Skeletal muscle cell (primary cell): ENCODE data around the gene RAD51B.

ENCODE experiments used
- DNase-seq: peaks from one replicate; pipeline ENCODE4 v3.0.0-alpha.2; 2010; ENCODE audit warnings: low read depth
- H3K4me3 ChIP-seq: 2 replicates; pipeline ENCODE4 v1.5.1; 2011; ENCODE audit warnings: low read depth, mild to moderate bottlenecking, control low read depth, low read length, moderate library complexity

Gene RAD51B

DNA sequence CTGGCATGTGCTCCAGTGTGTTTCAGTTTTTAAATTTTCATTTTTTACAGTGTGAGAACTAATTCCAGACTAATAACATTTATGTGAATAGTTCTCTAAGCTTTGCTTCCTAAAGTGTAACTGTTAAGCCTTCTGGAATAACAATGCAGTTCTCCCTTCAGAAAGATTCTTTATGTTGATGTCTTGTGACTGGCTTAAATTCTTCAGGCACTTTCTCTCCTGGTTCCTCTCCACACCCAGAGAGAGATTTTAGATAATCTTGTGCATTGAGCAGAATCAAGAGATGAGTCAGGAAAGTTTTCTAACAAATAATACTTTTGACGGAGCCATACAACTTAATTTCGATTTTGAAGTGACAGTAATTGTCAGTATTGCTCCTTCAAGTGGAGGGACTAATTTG, 118.5 kb downstream of the RAD51B start:
- DNase-seq = no peak

DNA sequence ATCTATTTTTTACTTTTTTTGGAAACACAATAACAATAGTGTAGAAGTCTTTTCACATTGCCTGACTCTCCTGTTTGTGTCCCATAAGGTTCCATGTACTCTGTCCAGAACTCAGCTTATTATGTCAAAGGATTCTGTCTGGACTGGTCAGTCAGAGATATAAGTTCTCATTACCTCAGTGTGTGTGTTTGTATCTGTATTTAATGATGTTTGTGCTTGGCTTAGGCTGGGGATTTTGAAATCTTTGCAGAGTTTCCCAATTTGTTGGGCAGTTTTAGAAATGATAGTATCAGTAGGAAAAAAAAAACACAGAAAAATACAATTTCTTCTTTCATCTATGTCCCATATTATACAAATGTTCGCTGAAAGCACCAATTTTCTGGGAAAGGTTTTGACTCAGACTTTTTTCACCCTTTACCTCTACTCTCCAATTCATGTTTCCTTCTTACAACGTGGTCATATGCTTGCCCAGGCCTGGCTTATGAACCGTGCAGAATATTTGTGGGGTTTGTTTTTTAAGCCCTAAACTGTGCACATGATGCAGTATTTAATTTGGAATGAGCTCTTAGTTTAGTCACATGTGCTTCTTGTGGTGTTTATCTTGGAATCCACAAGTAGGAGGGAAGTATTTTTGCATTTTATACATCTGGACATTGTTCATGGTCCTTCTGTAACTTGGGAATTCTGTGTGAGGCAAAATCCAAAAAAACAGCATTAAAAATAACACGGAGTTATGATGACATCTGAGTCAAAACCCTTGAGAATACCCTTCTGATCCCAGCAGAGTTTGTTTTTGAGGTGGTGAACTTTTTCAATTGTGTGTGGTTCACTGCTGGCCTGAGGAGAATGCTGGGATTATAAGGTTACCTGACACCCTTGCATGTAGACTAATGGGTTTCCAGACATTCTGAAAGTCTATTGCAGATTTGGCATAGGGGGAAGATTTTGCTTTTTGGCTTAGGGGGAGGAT, 121.2 kb downstream of the RAD51B start:
- peak; percentile 88 for DNase-seq
- H3K4me3 ChIP-seq = no peak overlapping the region

More for the DNA sequence above, 118.5 kb downstream of the RAD51B start:
- no peak overlapping the region for H3K4me3 ChIP-seq

DNA sequence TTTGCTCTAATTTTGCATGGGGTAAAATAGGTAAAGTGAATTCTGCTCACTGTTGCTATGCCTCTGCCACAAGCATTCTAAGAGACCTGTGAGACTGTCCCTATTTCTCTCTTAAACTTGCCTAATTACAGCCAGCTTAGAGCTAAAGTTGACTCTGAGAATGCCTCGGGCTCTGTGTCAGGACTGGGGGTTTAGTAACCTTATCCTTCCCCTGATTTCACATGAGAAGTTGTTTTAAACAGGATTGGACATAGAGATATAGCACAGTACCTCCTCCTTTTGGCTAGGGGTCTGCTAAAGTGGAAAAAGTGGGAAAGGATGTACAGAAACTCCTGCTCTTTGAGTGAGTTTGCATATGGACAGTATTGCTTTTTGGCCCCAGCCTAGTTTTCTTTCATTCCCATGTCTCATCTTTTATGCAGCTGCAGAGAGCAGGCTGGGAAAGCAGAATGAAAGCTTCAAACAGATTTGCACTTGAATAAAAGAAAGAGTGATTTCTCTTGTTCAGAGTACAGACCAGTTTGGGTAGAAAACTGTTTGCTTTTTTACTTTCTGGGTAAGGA, 122.0 kb downstream of the RAD51B start:
- no peak overlapping the region for H3K4me3 ChIP-seq
- no peak for DNase-seq

DNA sequence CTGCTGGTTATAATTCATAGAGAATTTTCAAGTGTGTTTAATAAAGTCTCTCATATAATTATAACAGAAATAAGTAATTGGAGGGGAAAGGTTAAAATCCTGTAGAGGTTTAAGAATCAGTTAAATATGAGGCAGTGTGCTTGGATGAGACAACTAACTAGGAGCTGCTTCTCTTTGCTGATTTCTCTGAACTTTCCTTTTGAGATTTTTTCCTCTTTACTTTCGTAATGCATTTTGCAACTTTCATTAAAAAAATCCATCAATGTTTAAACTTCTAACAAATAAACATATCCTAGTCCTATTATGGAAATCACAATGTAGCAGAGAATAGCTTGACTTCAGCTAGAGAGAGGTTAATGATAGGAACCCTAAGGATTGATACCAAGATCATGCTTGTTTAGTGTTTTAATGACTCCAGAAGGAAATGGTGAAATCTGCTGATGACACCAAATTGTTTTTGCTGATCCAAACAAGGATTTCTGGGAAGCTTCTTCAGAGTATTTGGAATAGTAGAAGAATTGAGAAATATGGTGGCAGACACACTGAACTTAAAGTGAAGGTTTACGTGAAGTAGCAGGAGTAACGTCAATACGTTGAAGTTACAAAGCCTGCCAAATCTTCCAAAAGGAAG, 122.6 kb downstream of the RAD51B start:
- no peak overlapping the region for H3K4me3 ChIP-seq
- DNase-seq = peak; percentile 52

DNA sequence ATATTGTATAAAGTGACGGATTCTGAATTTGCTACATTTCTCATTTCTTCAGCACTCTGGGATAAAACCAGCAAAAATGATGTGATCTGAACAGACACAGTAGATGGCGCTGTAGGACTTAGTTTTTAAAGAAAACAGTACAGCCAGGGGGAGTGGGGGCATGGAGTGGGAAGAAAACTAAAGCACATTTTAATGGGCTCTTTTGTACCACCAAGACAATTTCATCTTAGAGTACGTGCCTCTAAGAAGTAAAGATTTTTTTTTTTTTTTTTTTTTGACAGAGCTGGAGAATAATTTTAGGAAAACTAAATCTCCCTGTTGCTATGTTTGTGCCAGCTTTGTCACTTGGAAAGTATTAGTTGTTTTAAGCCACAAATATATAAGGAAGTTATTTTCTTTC, 124.4 kb downstream of the RAD51B start:
- peak; percentile 64 for DNase-seq
- no peak overlapping the region for H3K4me3 ChIP-seq

DNA sequence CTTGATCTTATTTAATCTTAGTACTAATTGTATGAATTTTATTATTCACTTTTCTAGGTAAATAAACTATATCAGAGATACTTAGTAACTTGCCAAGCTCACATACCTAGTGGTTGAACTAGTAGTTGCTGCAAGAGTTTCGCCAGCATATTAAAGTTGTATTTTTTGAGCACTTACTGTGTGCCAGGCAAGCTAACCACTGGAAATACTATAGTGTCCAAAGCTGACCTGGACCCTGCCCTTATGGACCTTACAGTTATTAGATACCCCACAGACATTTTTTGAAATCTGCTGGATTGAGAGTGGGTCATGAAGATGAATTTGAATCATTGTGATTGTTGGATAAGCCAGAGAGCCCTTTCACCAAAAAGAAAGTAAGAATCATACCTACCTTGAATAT, 125.0 kb downstream of the RAD51B start:
- no peak for DNase-seq
- no peak overlapping the region for H3K4me3 ChIP-seq

DNA sequence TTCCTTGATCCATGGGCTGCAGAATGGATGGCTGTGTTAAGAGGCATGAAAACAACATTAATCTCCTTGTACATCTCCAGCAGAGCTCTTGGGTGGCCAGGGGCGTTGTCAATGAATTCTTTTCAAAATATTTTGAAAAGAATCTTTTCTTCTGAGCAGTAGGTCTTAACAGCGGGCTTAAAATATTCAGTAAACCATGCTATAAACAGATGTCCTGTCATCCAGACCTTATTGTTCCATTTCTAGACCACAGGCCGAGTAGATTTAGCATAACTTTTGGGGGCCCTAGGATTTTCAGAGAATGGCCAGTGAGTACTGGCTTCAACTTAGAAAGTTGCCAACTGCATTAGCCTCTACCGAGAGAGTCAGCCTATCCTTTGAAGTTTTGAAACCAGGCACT, 130.2 kb downstream of the RAD51B start:
- H3K4me3 ChIP-seq = no peak overlapping the region
- no peak for DNase-seq

DNA sequence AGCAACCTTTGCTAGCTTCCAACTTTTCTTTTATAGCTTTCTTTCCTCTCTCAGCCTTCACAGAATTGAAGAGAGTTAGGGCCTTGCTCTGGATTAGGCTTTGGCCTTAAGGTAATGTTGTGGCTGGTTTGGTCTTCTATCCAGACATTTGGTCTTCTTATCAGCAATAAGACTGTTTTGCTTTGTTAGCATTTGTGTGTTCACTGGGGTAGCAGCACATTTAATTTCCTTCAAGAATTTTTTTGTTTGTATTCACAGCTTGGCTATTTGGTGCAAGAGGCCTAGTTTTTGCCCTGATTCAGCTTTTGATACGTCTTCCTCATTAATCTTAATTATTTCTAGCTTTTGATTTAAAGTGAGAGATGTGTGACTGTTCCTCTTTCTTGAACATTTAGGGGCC, 130.8 kb downstream of the RAD51B start:
- no peak for DNase-seq

DNA sequence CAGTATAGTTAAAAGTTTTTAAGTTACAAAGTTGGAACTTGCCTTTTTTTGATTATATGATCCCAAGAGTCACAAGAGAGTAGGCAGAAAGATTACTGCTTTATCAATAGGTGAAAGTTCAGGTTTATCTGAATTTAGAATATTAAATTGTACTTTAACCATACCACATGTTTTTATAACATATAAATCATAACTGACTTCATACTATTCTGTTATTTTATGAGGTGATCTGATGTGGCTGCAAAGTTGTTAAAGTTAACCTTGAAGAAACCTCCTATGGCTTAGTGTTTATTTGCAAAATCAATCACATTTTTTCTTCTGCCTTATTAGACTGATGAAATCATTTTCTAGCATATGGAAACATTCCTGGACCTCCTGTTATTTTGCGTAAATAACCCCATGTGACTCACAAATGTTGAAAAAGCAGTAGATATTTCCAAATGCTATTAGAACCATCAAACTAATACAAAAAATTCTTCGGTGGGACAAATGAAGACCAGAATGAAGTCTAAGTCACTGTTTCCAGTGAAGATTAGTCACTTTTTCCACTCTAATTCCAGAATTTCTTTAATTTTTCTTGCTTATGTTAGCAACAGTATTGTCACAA, 132.1 kb downstream of the RAD51B start:
- no peak for DNase-seq
- no peak overlapping the region for H3K4me3 ChIP-seq

More for the DNA sequence above, 130.8 kb downstream of the RAD51B start:
- no peak overlapping the region for H3K4me3 ChIP-seq

DNA sequence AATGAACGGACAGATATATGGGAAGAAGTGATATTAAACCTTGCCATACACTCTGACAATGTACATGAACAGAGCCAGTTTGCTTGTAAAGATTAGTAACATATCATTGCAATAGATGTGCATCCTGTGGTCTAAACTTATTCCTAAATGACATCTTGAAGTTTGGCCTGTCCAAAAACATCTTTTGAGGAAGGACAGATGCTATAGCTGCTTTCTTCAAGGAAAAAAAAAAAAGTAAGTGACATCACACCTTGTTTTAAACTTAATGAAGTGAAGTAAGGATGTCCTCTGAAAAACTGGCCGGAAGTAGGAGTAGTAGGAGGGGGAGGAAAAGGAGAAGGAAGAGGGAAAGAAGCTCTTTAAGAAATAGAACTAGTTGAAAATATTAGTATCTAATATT, 132.8 kb downstream of the RAD51B start:
- no peak for DNase-seq
- H3K4me3 ChIP-seq = no peak overlapping the region

DNA sequence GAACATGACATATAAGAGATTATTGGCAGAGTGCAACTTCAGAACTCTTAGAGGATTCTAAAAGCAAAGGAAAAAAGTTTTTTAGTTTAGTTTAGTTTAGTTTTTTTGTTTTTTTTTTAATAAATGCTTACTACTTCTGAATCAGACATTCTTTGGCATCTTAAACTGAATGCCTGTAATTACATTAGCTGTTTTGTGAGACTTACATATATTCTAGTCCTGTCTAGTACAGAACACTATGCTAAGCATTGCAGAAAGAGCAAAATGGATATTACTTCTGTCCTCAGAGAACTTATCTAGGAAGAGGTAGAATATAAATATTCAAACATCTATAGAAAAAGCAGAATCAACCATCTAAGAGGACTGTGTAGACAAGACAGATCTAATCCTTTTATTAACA, 133.2 kb downstream of the RAD51B start:
- H3K4me3 ChIP-seq = no peak overlapping the region
- no peak for DNase-seq

DNA sequence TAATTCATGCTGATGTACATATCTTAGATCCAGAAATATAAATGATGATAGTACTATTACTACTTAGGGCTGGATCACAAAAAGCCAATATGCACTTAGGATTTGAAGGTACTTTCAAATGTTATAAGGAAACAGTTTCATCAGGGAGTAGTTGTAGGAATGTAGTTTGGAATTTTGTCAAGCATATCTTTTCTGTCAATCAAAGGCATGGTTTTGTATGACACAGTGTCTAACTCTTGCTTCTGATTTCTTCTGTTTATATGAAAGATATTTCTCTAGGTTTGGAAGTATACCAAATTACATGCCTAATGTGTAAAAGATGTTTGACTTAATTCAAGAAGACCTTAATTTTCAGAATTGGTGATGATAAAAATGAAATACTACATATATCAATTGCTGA, 135.7 kb downstream of the RAD51B start:
- H3K4me3 ChIP-seq = no peak overlapping the region
- no peak for DNase-seq

DNA sequence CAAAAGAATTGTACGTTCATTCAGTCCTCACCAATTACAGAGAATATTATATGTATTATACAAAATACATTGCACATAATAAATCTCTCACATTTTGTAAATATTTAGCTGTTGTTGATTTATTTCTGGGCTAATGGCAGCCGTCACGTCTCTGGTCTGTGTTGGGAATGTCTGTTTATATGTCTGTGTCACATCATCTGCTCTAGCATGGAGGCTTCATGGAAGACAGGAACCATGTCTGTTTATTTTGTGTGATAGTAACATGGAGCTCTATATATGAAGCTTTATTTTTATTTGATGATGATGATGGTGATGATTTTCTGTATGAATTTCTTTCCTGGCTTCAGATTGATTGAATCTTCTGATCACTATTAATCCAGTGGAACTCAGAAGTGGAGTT, 138.4 kb downstream of the RAD51B start:
- no peak for DNase-seq
- no peak overlapping the region for H3K4me3 ChIP-seq

DNA sequence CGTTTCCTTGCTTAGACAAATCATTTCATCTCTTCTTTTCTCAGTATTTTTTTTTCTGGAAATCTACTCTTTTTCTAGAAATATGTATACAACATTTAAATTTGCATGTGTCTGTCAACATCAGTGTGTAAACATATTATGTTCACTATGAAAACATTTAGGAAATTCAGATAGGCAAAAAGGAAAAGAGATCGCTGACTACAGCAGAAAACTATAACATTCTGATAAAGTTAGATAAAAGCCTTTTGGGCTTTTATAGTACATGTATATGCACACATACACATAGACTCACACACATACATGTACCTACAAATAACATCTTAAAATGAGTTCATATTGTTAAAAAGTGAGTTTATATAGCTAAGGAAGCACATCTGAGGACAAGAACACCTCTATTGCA, 142.1 kb downstream of the RAD51B start:
- H3K4me3 ChIP-seq = no peak overlapping the region
- DNase-seq = no peak

DNA sequence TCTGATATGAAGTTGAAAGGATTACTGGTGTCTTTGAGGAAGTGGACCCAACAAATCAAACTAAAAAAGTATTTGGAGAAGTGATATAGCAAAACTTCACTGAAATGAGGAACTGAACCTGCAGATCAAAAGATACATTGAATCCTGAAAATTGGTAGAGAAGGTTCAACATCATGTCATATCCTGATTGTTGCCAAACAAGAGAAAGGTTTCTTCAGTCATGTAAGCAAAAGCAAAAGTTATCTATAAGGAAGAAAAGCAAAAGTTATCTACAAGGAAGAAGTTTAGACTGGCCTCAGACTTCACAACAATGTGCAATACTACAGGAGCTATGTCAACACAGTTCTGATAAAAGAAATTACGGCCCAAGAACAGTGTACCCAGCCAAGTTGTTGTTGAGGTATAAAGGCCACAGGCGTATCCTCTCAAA, 142.7 kb downstream of the RAD51B start:
- no peak overlapping the region for H3K4me3 ChIP-seq
- no peak for DNase-seq

DNA sequence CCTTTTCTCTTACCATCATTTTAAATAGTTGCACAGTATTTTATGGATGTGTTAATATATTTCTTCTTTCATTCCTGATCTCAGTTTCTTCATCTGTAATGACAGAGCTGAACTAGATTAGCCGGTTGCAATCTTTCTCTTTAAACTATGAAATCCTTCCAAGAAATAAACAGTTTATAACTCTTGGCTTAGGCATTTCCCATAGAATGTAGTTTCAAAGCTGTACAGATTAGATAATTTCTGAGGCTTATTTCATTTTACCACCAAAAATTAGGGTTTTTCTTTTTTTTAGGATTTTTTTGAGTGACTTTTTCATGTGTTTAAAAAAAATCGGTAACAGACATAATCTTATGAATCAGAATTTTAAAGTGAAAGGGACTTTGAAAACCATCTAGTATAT, 144.0 kb downstream of the RAD51B start:
- no peak for DNase-seq
- H3K4me3 ChIP-seq = no peak overlapping the region

DNA sequence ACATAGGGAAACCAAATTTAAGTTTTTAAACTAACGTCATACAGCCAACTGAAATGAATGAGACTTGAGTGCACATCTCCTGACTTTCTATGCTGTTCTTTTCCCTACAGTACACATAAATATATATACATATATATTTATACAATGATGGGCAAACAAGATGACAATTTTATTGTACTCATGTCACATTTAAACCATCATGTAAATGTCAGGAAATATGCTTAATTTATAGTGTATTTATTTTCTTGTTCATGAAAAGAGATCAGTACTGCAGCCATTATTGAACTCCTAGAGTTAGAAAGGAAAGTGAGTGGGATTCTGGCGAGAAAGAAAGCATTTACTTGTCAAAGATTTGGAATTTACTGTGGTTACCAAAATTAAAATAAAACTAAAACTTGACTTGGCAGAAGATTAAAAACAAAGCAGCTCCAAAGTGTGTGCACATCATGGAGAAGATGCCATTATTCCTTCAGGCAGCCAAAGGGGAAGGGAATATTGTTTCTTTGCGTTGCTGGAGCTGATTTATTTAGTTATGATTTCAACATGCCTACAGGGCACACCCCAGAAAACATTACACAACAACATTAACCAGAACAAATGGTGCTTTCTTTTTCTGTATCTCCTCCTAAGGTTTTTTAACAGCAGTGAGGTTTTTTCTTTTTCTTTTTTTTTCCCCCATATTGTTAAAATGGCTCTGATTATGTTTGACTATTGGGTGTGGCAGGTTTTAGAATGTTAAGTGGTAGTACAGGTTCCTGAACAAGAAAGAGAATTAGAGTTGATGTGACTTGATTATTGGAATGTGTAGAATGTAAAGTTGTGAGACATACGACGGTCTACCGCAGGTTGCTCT, 144.6 kb downstream of the RAD51B start:
- H3K4me3 ChIP-seq = no peak overlapping the region

DNA sequence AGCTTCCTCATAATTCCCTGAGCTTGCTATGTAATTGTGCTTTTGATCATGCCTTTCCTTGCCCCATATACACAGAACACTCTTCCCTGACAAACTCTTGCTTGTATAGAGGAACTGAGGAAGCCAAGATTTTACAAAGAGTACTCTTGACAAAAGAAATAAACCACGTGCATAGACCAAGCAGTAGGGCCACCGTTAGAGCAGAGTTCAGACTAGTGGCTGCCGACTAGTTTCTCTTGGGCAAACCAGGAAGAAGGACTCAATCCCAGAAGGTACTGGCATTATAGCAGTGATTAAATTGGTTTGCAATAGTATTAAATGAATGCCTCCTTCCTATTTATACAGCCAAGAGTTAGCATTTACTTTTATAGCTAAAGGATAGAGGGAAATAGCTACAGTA, 146.1 kb downstream of the RAD51B start:
- no peak overlapping the region for H3K4me3 ChIP-seq
- no peak for DNase-seq

More for the DNA sequence above, 144.6 kb downstream of the RAD51B start:
- DNase-seq = no peak

DNA sequence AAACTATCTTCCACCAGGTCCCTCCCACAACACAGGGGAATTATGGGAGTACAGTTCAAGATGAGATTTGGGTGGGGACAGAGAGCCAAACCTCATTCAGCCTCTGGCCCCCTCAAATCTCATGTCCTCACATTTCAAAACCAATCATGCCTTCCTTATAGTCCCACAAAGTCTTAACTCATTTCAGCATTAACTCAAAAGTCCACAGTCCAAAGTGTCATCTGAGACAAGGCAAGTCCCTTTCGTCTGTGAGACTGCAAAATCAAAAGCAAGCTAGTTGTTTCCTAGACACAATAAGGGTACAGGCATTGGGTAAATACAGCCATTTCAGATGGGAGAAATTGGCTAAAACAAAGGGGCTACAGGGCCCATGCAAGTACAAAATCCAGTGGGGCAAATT, 147.6 kb downstream of the RAD51B start:
- DNase-seq = no peak
- H3K4me3 ChIP-seq = no peak overlapping the region
